Upper lobe of left lung (tissue), 4 donors: ENCODE results near the gene ANKRD26.

ENCODE experiments used
- POLR2A ChIP-seq, 4 donors: fragments of 450-650 bp; IDR thresholded peaks; one replicate each; pipeline ENCODE4 v1.5.1; 2016 to 2017; ENCODE audit warnings: antibody characterized with exemption in 4 of 4, mild to moderate bottlenecking in 2 of 4
- TF ChIP-seq, protein P1 (sequence below), 6 experiments: fragments of 450-650 bp in 4 of 6; fragments of 200-600 bp in 2 of 6; sonication (generic) in 2 of 6; IDR thresholded peaks; one replicate each; pipeline ENCODE4 v1.5.1; 2016 to 2019; ENCODE audit warnings: antibody characterized with exemption in 6 of 6

DNA sequence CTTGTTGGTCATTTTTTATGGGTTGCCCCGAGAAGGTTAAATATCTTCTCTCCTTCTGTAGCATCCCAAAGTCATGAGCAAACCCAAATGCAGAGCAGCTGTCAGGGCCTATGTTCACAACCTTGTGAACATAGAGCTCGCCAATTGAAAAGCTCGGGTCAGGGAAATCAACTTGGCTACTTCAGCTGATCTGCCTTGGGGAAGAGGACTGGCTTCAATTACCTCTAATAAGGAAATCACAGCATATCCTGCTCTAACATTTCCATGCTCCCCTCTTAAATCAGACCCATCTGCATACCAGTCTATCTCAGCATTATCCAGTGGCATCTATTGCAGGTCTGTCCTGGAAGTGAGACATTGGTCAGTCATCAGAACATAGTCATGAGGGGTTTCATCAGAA is 105.6 kb downstream of the ANKRD26 start:
- TF ChIP-seq, protein P1, sequence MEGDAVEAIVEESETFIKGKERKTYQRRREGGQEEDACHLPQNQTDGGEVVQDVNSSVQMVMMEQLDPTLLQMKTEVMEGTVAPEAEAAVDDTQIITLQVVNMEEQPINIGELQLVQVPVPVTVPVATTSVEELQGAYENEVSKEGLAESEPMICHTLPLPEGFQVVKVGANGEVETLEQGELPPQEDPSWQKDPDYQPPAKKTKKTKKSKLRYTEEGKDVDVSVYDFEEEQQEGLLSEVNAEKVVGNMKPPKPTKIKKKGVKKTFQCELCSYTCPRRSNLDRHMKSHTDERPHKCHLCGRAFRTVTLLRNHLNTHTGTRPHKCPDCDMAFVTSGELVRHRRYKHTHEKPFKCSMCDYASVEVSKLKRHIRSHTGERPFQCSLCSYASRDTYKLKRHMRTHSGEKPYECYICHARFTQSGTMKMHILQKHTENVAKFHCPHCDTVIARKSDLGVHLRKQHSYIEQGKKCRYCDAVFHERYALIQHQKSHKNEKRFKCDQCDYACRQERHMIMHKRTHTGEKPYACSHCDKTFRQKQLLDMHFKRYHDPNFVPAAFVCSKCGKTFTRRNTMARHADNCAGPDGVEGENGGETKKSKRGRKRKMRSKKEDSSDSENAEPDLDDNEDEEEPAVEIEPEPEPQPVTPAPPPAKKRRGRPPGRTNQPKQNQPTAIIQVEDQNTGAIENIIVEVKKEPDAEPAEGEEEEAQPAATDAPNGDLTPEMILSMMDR (IDR thresholded peaks at IDR 0.05): no peak
- TF ChIP-seq POLR2A (IDR thresholded peaks at IDR 0.05): no peak
